HG03135 (cell line): ENCODE measurements around the gene TSLP.

Experiments
- ATAC-seq: cut with Tn5 transposase; IDR thresholded peaks from one replicate; pipeline ENCODE4 v1.9.1; 2021; ENCODE audit warnings: mild to moderate bottlenecking, moderate library complexity; ENCODE audit not compliant: unreplicated experiment

Gene TSLP

GRCh38 chr5:111071413-111071812 is at the start of gene TSLP:
Gene TSLP, plus strand, starts transcription at chr5:111071713. Its CDS starts 178 bp downstream, at chr5:111071891.
- no peak for ATAC-seq

GRCh38 chr5:111022301-111022700 is 49.2 kb upstream of the TSLP start:
- ATAC-seq, result no peak

- no peak for ATAC-seq
Measured at GRCh38 chr5:111028865-111029264, 42.6 kb upstream of the TSLP start.

- ATAC-seq, result no peak
Measured at GRCh38 chr5:111043712-111044506, 27.6 kb upstream of the TSLP start.

GRCh38 chr5:111058064-111058463 is 13.4 kb upstream of the TSLP start:
- no peak for ATAC-seq

GRCh38 chr5:111060169-111060568 is 11.3 kb upstream of the TSLP start:
- no peak for ATAC-seq

- no peak for ATAC-seq
Measured at GRCh38 chr5:111061618-111062017, 9.9 kb upstream of the TSLP start.

GRCh38 chr5:111063709-111064322 is 7.7 kb upstream of the TSLP start:
- ATAC-seq, result no peak

GRCh38 chr5:111066261-111066938 is 5.1 kb upstream of the TSLP start:
- no peak for ATAC-seq

- no peak for ATAC-seq
Measured at GRCh38 chr5:111068213-111068612, 3.3 kb upstream of the TSLP start.

GRCh38 chr5:111069839-111070238 is 1.7 kb upstream of the TSLP start:
- ATAC-seq, result no peak

GRCh38 chr5:111070272-111071134 is 1.0 kb upstream of the TSLP start:
- ATAC-seq, result peak; percentile 50

- peak; percentile 60 for ATAC-seq
Measured at GRCh38 chr5:111072949-111073682, 1.6 kb downstream of the TSLP start.

- no peak for ATAC-seq
Measured at GRCh38 chr5:111074244-111074643, 2.7 kb downstream of the TSLP start.

- no peak for ATAC-seq
Measured at GRCh38 chr5:111075520-111075919, 4.0 kb downstream of the TSLP start.

- no peak for ATAC-seq
Measured at GRCh38 chr5:111076091-111076490, 4.6 kb downstream of the TSLP start.

GRCh38 chr5:111077678-111078077 is 6.2 kb downstream of the TSLP start:
- ATAC-seq, result no peak

- ATAC-seq, result no peak
Measured at GRCh38 chr5:111079846-111080245, 8.3 kb downstream of the TSLP start.

GRCh38 chr5:111083323-111083722 is 11.8 kb downstream of the TSLP start:
- ATAC-seq, result no peak
